ENCODE data around the gene TEX101. TPM values are rescaled to one million over a fixed set of nuclear protein-coding genes. Genes with fewer than 3 reads are reported as not detected.

The TEX101 gene
- total and polyA plus RNA-seq, 4 donors = not detected

DNA sequence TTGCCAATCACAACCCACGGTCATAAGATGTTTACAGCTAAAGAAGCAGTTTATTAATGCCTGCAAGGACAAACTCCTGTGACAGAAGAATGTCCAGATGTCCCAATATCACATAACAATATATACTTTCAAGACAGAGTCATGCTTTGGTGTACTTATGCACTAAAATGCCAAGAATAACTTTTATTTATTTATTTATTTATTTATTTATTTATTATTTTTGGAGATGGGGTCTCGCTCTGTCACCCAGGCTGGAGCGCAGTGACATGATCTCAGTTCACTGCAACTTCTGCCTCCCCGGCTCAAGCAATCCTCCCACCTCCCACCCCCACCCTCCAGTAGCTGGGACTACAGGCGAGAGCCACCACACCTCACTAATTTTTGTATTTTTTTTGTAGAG lies 9.1 kb downstream of the TEX101 start:
- no peak for DNase-seq (ENCODE audit: low spot score)

DNA sequence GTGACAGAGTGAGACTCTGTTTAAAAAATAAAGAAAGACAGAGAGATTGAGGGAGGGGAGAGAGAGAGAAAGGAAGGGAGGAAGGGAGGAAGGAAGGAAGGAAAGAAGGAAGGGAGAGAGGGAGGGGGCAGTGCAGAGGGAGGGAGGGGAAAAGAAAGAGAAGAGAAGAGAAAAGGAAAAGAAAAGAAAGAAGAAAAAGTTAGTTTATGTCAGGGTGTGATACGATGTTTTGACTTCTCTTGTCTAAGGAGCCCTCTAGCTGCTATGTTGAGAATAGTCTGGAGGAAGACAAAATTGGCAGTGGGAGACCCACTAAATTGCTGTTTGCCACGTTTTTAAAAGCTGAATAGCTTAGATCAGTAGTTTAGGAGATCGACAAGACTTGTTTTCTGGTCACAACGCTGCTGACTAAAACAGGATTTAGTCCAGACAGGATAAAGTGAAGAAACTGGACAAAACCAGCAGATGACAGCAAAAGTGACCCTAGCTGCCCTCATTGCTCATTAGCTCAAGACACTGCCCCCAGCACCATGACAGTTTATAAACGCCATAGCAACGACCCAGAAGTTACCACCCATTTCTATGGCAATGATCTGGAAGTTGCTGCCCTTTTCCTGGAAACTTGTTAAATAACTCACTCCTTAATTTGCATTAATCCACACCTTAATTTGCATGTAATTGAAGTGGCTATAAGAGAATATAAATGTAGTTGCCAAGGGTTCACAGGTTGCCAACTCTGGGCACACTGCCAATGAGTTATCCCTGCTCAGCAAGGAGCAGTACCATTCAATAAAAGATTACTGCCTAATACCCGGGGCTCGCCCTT lies 11.1 kb downstream of the TEX101 start:
- WGBS = 28% methylated on average over 8 of the region's 8 CpGs
- Histone ChIP-seq H3K27ac (ENCODE audit: low read depth in 1 of 2, low read length in 2 of 2) (peak overlapping the region in 1 of 2 donors; percentile 41), H3K4me3 (ENCODE audit: low read depth in 1 of 3, low read length in 3 of 3) (no peak overlapping the region), H3K9ac (ENCODE audit: low read depth in 1 of 2, low read length in 2 of 2) (no peak overlapping the region), H3K36me3 (ENCODE audit: control insufficient read depth in 4 of 4, insufficient read depth in 3 of 4, low read depth in 1 of 4, low read length in 3 of 4) (no peaks in the 10 kb centered on the region), H3K9me3 (ENCODE audit: control insufficient read depth in 4 of 4, low read length in 3 of 4) (no peaks in the 10 kb centered on the region), H3K27me3 (ENCODE audit: control insufficient read depth in 4 of 4, insufficient read depth in 4 of 4, low read length in 3 of 4) (no peaks in the 10 kb centered on the region), H3K4me1 (ENCODE audit: control insufficient read depth in 4 of 4, insufficient read depth in 4 of 4, low read length in 3 of 4) (no peaks in the 10 kb centered on the region)
- DNase-seq (ENCODE audit: low spot score) = no peak
- TF ChIP-seq, protein P1, sequence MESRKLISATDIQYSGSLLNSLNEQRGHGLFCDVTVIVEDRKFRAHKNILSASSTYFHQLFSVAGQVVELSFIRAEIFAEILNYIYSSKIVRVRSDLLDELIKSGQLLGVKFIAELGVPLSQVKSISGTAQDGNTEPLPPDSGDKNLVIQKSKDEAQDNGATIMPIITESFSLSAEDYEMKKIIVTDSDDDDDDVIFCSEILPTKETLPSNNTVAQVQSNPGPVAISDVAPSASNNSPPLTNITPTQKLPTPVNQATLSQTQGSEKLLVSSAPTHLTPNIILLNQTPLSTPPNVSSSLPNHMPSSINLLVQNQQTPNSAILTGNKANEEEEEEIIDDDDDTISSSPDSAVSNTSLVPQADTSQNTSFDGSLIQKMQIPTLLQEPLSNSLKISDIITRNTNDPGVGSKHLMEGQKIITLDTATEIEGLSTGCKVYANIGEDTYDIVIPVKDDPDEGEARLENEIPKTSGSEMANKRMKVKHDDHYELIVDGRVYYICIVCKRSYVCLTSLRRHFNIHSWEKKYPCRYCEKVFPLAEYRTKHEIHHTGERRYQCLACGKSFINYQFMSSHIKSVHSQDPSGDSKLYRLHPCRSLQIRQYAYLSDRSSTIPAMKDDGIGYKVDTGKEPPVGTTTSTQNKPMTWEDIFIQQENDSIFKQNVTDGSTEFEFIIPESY (IDR thresholded peaks at IDR 0.05) = no peak
- TF ChIP-seq HNF4A (conservative IDR thresholded peaks at IDR 0.05) (no peak), RAD21 (IDR thresholded peaks at IDR 0.05) (peak in 1 of 2 donors; percentile 32), RXRA (IDR thresholded peaks at IDR 0.05) (peak; percentile 11 to 46), TAF1 (conservative IDR thresholded peaks at IDR 0.05) (no peak), JUND (IDR thresholded peaks at IDR 0.05) (no peak)
- TF ChIP-seq, protein P2, sequence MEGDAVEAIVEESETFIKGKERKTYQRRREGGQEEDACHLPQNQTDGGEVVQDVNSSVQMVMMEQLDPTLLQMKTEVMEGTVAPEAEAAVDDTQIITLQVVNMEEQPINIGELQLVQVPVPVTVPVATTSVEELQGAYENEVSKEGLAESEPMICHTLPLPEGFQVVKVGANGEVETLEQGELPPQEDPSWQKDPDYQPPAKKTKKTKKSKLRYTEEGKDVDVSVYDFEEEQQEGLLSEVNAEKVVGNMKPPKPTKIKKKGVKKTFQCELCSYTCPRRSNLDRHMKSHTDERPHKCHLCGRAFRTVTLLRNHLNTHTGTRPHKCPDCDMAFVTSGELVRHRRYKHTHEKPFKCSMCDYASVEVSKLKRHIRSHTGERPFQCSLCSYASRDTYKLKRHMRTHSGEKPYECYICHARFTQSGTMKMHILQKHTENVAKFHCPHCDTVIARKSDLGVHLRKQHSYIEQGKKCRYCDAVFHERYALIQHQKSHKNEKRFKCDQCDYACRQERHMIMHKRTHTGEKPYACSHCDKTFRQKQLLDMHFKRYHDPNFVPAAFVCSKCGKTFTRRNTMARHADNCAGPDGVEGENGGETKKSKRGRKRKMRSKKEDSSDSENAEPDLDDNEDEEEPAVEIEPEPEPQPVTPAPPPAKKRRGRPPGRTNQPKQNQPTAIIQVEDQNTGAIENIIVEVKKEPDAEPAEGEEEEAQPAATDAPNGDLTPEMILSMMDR (IDR thresholded peaks at IDR 0.05; ENCODE audit: low read depth, low read length, missing input control) = peak; percentile 3
- TF ChIP-seq, protein P3, sequence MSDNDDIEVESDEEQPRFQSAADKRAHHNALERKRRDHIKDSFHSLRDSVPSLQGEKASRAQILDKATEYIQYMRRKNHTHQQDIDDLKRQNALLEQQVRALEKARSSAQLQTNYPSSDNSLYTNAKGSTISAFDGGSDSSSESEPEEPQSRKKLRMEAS (IDR thresholded peaks at IDR 0.05) = no peak

More for the DNA sequence above, 9.1 kb downstream of the TEX101 start:
- Histone ChIP-seq H3K4me3 (ENCODE audit: low read depth in 1 of 3, low read length in 3 of 3) (no peak overlapping the region), H3K27me3 (ENCODE audit: control insufficient read depth in 4 of 4, insufficient read depth in 4 of 4, low read length in 3 of 4) (no peaks in the 10 kb centered on the region), H3K9ac (ENCODE audit: low read depth in 1 of 2, low read length in 2 of 2) (no peak overlapping the region), H3K9me3 (ENCODE audit: control insufficient read depth in 4 of 4, low read length in 3 of 4) (no peaks in the 10 kb centered on the region), H3K4me1 (ENCODE audit: control insufficient read depth in 4 of 4, insufficient read depth in 4 of 4, low read length in 3 of 4) (no peaks in the 10 kb centered on the region), H3K27ac (ENCODE audit: low read depth in 1 of 2, low read length in 2 of 2) (no peak overlapping the region), H3K36me3 (ENCODE audit: control insufficient read depth in 4 of 4, insufficient read depth in 3 of 4, low read depth in 1 of 4, low read length in 3 of 4) (no peaks in the 10 kb centered on the region)
- 87% methylated on average over 5 of the region's 5 CpGs for WGBS
- TF ChIP-seq, protein P1 (IDR thresholded peaks at IDR 0.05) = no peak
- no peak for TF ChIP-seq FOXA2 (IDR thresholded peaks at IDR 0.05)
- TF ChIP-seq, protein P3 (IDR thresholded peaks at IDR 0.05) = no peak
- TF ChIP-seq RXRA (IDR thresholded peaks at IDR 0.05) = no peak
- no peak for TF ChIP-seq SP1 (IDR thresholded peaks at IDR 0.05)
- TF ChIP-seq, protein P4, sequence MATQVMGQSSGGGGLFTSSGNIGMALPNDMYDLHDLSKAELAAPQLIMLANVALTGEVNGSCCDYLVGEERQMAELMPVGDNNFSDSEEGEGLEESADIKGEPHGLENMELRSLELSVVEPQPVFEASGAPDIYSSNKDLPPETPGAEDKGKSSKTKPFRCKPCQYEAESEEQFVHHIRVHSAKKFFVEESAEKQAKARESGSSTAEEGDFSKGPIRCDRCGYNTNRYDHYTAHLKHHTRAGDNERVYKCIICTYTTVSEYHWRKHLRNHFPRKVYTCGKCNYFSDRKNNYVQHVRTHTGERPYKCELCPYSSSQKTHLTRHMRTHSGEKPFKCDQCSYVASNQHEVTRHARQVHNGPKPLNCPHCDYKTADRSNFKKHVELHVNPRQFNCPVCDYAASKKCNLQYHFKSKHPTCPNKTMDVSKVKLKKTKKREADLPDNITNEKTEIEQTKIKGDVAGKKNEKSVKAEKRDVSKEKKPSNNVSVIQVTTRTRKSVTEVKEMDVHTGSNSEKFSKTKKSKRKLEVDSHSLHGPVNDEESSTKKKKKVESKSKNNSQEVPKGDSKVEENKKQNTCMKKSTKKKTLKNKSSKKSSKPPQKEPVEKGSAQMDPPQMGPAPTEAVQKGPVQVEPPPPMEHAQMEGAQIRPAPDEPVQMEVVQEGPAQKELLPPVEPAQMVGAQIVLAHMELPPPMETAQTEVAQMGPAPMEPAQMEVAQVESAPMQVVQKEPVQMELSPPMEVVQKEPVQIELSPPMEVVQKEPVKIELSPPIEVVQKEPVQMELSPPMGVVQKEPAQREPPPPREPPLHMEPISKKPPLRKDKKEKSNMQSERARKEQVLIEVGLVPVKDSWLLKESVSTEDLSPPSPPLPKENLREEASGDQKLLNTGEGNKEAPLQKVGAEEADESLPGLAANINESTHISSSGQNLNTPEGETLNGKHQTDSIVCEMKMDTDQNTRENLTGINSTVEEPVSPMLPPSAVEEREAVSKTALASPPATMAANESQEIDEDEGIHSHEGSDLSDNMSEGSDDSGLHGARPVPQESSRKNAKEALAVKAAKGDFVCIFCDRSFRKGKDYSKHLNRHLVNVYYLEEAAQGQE (IDR thresholded peaks at IDR 0.05) = no peak
- no peak for TF ChIP-seq TAF1 (conservative IDR thresholded peaks at IDR 0.05)
- TF ChIP-seq YY1 (IDR thresholded peaks at IDR 0.05) = no peak
- TF ChIP-seq, protein P5, sequence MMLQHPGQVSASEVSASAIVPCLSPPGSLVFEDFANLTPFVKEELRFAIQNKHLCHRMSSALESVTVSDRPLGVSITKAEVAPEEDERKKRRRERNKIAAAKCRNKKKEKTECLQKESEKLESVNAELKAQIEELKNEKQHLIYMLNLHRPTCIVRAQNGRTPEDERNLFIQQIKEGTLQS (IDR thresholded peaks at IDR 0.05) = no peak
- TF ChIP-seq EGR1 (IDR thresholded peaks at IDR 0.05; ENCODE audit: low read depth in 2 of 2) = no peak
- no peak for TF ChIP-seq HNF4A (conservative IDR thresholded peaks at IDR 0.05)
- TF ChIP-seq NR2F2 (IDR thresholded peaks at IDR 0.05) = no peak
- no peak for TF ChIP-seq JUND (IDR thresholded peaks at IDR 0.05)
- TF ChIP-seq RAD21 (IDR thresholded peaks at IDR 0.05) = no peak
- TF ChIP-seq FOXA1 (IDR thresholded peaks at IDR 0.05) = no peak
